Lower lobe of right lung (tissue), 2 donors: ENCODE measurements around the gene NTM. TPM values are rescaled to one million over a fixed set of nuclear protein-coding genes. Genes with fewer than 3 reads are reported as not detected.

ENCODE experiments used
- ATAC-seq, 2 donors: fragments of 200-7000 bp; cut with Tn5 transposase; one replicate each; pipeline ENCODE4 v1.9.1; 2020 to 2022; ENCODE audit warnings: mild to moderate bottlenecking in 2 of 2, moderate library complexity in 2 of 2
- DNase-seq: peaks from one replicate; pipeline ENCODE4 v3.0.0-alpha.2; 2020
- H3K27ac ChIP-seq: fragments of 200-600 bp; one replicate; pipeline ENCODE4 v1.8.0; 2022
- H3K27me3 ChIP-seq: fragments of 200-600 bp; one replicate; pipeline ENCODE4 v1.8.0; 2022; ENCODE audit warnings: low read depth
- H3K36me3 ChIP-seq: fragments of 200-600 bp; one replicate; pipeline ENCODE4 v1.8.0; 2022; ENCODE audit warnings: mild to moderate bottlenecking
- H3K4me1 ChIP-seq: fragments of 200-600 bp; one replicate; pipeline ENCODE4 v1.8.0; 2022
- H3K4me3 ChIP-seq: fragments of 200-600 bp; one replicate; pipeline ENCODE4 v1.8.0; 2022; ENCODE audit warnings: mild to moderate bottlenecking
- H3K9me3 ChIP-seq: fragments of 200-600 bp; one replicate; pipeline ENCODE4 v1.8.0; 2022
- CTCF ChIP-seq: fragments of 200-600 bp; IDR thresholded peaks from one replicate; pipeline ENCODE4 v1.8.0; 2022; ENCODE audit warnings: antibody characterized with exemption, mild to moderate bottlenecking
- intact Hi-C: fragments of 100-400 bp; cut with DNase I; formaldehyde crosslinking; loops from one replicate; pipeline ENCODE4 v1.11.0; 2022
- total RNA-seq: library from RNA; stranded (reverse); fragmentation: NEBNext Ultra II Directional; extraction: Animal tissue kit (Norgen Biotek cat#: 25700); gene quantifications from one replicate; pipeline ENCODE4 v1.2.1, GENCODE V29; 2021
- donor health status: DM: no; HTN: yes; CAD: no; lungs with severe emphysema.

Gene NTM
- total RNA-seq, 1 donor from 2014 or later, result 2.3 TPM

- Histone ChIP-seq H3K4me3 (no peak overlapping the region), H3K9me3 (no peaks in the 10 kb centered on the region), H3K4me1 (no peaks in the 10 kb centered on the region), H3K27me3 (peaks cover 12% of the 10 kb centered on the region), H3K36me3 (no peaks in the 10 kb centered on the region), H3K27ac (no peak overlapping the region)
- ATAC-seq, result no peak
- intact Hi-C loops, result no loop called here
- no peak for TF ChIP-seq CTCF
- DNase-seq, result no peak
Observed at GRCh38 chr11:132347156-132348090, 977.0 kb downstream of the NTM start.

DNA sequence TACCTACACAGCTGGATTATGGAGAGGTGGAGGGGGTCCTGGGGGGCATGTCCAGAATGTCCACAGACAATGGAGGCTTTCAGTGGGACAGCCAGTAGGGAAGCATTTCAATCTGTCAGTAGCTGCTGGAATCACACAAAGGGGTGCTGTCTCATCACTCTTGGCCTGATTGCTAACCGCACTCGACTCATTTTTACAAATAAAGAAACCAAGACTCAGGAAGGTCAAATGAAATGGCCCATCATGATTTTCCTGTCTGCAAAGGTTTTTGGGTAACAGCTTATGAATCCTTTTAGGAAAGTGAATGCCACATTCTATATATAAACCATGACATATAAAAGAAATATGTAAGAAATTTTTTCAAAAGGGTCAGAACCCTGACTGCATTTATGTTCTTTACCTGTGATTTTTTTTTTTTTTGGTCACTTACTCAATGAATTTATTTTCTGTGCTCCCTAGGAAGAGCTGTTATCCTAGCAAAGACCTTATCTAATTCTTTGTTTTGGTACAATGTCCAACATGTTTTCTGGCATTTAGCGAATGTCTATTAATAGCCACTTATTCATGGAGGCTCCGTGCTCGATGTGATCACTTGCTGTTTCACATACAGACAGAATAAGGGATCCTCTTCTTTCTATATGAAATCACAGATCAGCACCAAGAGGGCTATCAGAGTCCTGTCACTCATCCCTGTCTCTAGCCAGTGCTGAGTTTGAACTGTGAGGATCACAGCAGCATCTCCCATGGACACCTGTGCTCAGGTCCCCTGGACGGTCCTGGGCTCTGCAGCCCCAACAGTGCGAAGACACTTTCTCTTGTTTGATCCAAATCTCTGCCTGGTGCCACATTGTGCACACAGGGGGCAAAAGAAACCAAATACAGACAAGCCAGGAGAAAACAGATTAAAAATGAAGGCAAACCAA lies 979.7 kb downstream of the NTM start:
- no peak for ATAC-seq
- intact Hi-C loops, result no loop called here
- no peaks in the 10 kb centered on the region for H3K9me3 ChIP-seq
- no peak overlapping the region for H3K27ac ChIP-seq
- H3K4me1 ChIP-seq, result no peaks in the 10 kb centered on the region
- no peak for DNase-seq
- H3K36me3 ChIP-seq, result no peaks in the 10 kb centered on the region
- H3K27me3 ChIP-seq, result peaks cover 7% of the 10 kb centered on the region
- no peak overlapping the region for H3K4me3 ChIP-seq
- no peak for TF ChIP-seq CTCF

DNA sequence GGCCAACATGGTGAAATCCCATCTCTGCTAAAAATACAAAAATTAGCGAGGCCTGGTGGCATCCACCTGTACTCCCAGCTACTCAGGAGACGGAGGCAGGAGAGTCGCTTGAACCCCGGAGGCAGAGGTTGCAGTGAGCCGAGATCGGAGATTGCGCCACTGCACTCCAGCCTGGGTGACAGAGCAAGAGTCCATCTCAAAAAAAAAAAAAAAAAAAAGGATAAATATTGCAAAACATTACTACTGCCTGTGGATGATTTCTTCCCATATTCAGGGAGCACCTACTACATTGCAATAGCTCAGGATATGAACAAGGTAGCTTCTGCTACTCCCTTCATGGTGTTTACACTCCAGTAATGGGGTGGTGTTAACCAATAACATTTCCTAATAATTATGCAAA lies 980.6 kb downstream of the NTM start:
- Histone ChIP-seq H3K36me3 (no peaks in the 10 kb centered on the region), H3K27me3 (peaks cover 7% of the 10 kb centered on the region), H3K4me3 (no peak overlapping the region), H3K27ac (no peak overlapping the region), H3K9me3 (no peaks in the 10 kb centered on the region), H3K4me1 (no peaks in the 10 kb centered on the region)
- intact Hi-C loops, result no loop called here
- ATAC-seq, result no peak
- no peak for DNase-seq
- TF ChIP-seq CTCF, result no peak

DNA sequence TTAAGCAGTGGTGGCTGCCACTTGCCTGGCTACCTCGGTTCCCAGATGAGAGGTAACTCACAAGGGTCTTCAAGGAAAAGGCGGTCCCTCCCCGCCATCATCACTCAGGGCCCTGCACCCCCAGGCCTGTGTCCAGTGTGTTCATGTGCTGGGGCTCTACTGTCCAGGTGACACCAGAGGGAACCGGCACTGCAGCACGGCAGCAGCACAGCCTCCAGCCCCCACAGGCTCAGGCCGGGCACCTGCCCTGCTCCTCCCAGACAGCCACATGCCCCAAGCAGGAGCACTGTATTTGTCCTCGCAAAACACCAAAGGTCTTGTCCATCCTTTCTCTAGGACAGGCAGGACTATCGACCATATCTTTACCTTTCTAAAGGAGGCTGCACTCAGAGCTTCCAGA lies 982.1 kb downstream of the NTM start:
- ATAC-seq (no peak), DNase-seq (no peak)
- no peaks in the 10 kb centered on the region for H3K36me3 ChIP-seq
- intact Hi-C loops, result no loop called here
- H3K27ac ChIP-seq, result no peak overlapping the region
- H3K4me3 ChIP-seq, result no peak overlapping the region
- peaks cover 7% of the 10 kb centered on the region for H3K27me3 ChIP-seq
- H3K9me3 ChIP-seq, result no peaks in the 10 kb centered on the region
- H3K4me1 ChIP-seq, result no peaks in the 10 kb centered on the region
- TF ChIP-seq CTCF, result no peak

- TF ChIP-seq CTCF, result no peak
- Histone ChIP-seq H3K27me3 (no peaks in the 10 kb centered on the region), H3K27ac (no peak overlapping the region), H3K36me3 (no peaks in the 10 kb centered on the region), H3K9me3 (no peaks in the 10 kb centered on the region), H3K4me1 (no peaks in the 10 kb centered on the region), H3K4me3 (no peak overlapping the region)
- DNase-seq (no peak), ATAC-seq (no peak)
- intact Hi-C loops, result no loop called here
Observed at GRCh38 chr11:132353255-132353654, 982.8 kb downstream of the NTM start.
